NB4 (cell line): ENCODE data around the gene MYO1A.

Source experiments
- MYC ChIP-seq: IDR thresholded peaks from 2 replicates; pipeline ENCODE4 v1.6.1; 2011; ENCODE audit warnings: low read depth, low read length
- TF ChIP-seq, protein P1 (sequence below): IDR thresholded peaks from one replicate; pipeline ENCODE4 v1.5.1; 2012; ENCODE audit warnings: low read depth, low read length

DNA sequence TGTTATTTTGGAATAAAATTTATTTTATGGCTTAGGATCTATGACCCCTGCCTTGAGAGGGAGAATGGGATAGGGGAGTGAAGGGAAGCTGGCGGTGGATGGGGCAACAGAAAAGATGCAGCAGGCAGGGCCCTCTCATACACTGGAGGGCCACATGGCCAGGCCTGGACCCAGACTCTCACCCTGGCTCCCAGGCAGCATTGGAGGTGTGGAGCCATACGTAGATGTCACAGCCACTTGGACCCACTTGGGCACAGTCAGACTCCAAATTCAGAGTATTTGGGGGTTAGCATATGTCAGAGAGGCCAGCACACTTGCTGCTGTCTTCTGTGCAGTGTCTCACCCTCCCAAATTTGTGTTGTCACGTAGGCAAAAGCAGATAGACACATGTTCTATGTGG lies 45.5 kb upstream of the MYO1A start:
- TF ChIP-seq MYC, result no peak
- TF ChIP-seq, protein P1, sequence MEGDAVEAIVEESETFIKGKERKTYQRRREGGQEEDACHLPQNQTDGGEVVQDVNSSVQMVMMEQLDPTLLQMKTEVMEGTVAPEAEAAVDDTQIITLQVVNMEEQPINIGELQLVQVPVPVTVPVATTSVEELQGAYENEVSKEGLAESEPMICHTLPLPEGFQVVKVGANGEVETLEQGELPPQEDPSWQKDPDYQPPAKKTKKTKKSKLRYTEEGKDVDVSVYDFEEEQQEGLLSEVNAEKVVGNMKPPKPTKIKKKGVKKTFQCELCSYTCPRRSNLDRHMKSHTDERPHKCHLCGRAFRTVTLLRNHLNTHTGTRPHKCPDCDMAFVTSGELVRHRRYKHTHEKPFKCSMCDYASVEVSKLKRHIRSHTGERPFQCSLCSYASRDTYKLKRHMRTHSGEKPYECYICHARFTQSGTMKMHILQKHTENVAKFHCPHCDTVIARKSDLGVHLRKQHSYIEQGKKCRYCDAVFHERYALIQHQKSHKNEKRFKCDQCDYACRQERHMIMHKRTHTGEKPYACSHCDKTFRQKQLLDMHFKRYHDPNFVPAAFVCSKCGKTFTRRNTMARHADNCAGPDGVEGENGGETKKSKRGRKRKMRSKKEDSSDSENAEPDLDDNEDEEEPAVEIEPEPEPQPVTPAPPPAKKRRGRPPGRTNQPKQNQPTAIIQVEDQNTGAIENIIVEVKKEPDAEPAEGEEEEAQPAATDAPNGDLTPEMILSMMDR, result no peak
